A549 (cell line): ENCODE results near the gene DHFR2. TPM values are rescaled to one million over a fixed set of nuclear protein-coding genes. Genes with fewer than 3 reads are reported as not detected.

ENCODE experiments used
- ATAC-seq, 2 experiments: fragments of 200-7000 bp in 1 of 2; fragments of >200 bp in 1 of 2; cut with Nextera tagmentation in 1 of 2; cut with Tn5 transposase in 1 of 2; 3 replicates each; pipeline versions ENCODE4 v1.8.0 to v1.9.1; 2018 to 2020; ENCODE audit warnings: mild to moderate bottlenecking in 1 of 2, moderate library complexity in 1 of 2
- CTCF ChIA-PET: fragments of 300-600 bp; sonication (Branson Sonifier 250); formaldehyde crosslinking; extraction: SDS; loops from one replicate; lab custom pipeline; 2021; ENCODE audit warnings: antibody characterized with exemption, inconsistent platforms; lab: Yijun Ruan, JAX
- POLR2A ChIA-PET: fragments of 350-600 bp; formaldehyde crosslinking; extraction: SDS; loops from one replicate; lab custom pipeline; 2021; ENCODE audit warnings: antibody characterized with exemption, inconsistent platforms; lab: Yijun Ruan, JAX
- DNase-seq, 2 experiments: peaks; one replicate each; pipeline versions ENCODE4 v3.0.0 to v3.0.0-alpha.2; 2011 to 2016; ENCODE audit warnings: low read depth in 1 of 2, low spot score in 1 of 2
- FAIRE-seq: peaks from 2 replicates; lab custom pipeline; 2011; peaks lifted over from hg19 to GRCh38; lab: Jason Lieb, UNC
- H3K27ac ChIP-seq, 2 experiments: fragments of >200 bp; sonication (Bioruptor Twin); formaldehyde crosslinking; 3 replicates each; pipeline ENCODE4 v1.5.1; 2016 to 2017
- H3K4me1 ChIP-seq: fragments of >200 bp; sonication (Bioruptor Twin); formaldehyde crosslinking; 3 replicates; pipeline ENCODE4 v1.6.1; 2016
- H3K4me2 ChIP-seq: fragments of >200 bp; sonication (Bioruptor Twin); formaldehyde crosslinking; 3 replicates; pipeline ENCODE4 v1.6.1; 2016
- H3K4me3 ChIP-seq: fragments of >200 bp; sonication (Bioruptor Twin); formaldehyde crosslinking; 3 replicates; pipeline ENCODE4 v1.5.1; 2016
- H3K9me3 ChIP-seq: fragments of >200 bp; sonication (Bioruptor Twin); formaldehyde crosslinking; 3 replicates; pipeline ENCODE4 v1.6.1; 2016
- ATOH8 ChIP-seq: fragments of 250-450 bp; sonication (Bioruptor Pico); IDR thresholded peaks from 2 replicates; pipeline ENCODE4 v1.5.0; 2020; ENCODE audit warnings: low read depth, mild to moderate bottlenecking, moderate library complexity
- CBX8 ChIP-seq: fragments of 200-600 bp; sonication (generic); IDR thresholded peaks from 2 replicates; pipeline ENCODE4 v1.6.1; 2016
- CEBPB ChIP-seq, 2 experiments: fragments of >200 bp in 1 of 2; sonication (Bioruptor Twin) in 1 of 2; formaldehyde crosslinking in 1 of 2; IDR thresholded peaks; 2 replicates each; pipeline ENCODE4 v1.6.1; 2012 to 2016
- CHD2 ChIP-seq: fragments of 150-350 bp; IDR thresholded peaks from 2 replicates; pipeline ENCODE4 v1.6.1; 2014; ENCODE audit warnings: low read length; ENCODE audit not compliant: partially characterized antibody
- CTCF ChIP-seq: fragments of >200 bp; sonication (Bioruptor Twin); formaldehyde crosslinking; IDR thresholded peaks from 3 replicates; pipeline ENCODE4 v1.5.1; 2016
- EHF ChIP-seq: fragments of 250-450 bp; sonication (Bioruptor Pico); IDR thresholded peaks from 2 replicates; pipeline ENCODE4 v1.5.0; 2020; ENCODE audit warnings: mild to moderate bottlenecking
- ELK1 ChIP-seq: fragments of 150-350 bp; IDR thresholded peaks from 2 replicates; pipeline ENCODE4 v1.6.1; 2014; ENCODE audit warnings: low read depth, mild to moderate bottlenecking, low read length
- ESRRA ChIP-seq: fragments of 150-350 bp; IDR thresholded peaks from 2 replicates; pipeline ENCODE4 v1.6.1; 2014; ENCODE audit warnings: mild to moderate bottlenecking, low read length, borderline replicate concordance
- HDAC2 ChIP-seq: fragments of 200-600 bp; sonication (generic); IDR thresholded peaks from 2 replicates; pipeline ENCODE4 v1.6.1; 2016
- HES2 ChIP-seq: fragments of >200 bp; sonication (Bioruptor Twin); formaldehyde crosslinking; IDR thresholded peaks from 2 replicates; pipeline ENCODE4 v1.6.1; 2016
- HEYL ChIP-seq: fragments of 250-450 bp; sonication (Bioruptor Pico); IDR thresholded peaks from 2 replicates; pipeline ENCODE4 v1.8.0; 2021; ENCODE audit warnings: mild to moderate bottlenecking, moderate library complexity
- HOXB5 ChIP-seq: fragments of 250-450 bp; sonication (Bioruptor Pico); IDR thresholded peaks from 2 replicates; pipeline ENCODE4 v1.5.0; 2020; ENCODE audit warnings: mild to moderate bottlenecking, moderate library complexity
- MYC ChIP-seq: IDR thresholded peaks from 2 replicates; pipeline ENCODE4 v1.6.1; 2012; ENCODE audit warnings: mild to moderate bottlenecking, inconsistent platforms, low read length, improper control_type of control experiment, borderline replicate concordance
- POLR2A ChIP-seq: IDR thresholded peaks from 2 replicates; pipeline ENCODE4 v1.6.1; 2012; ENCODE audit warnings: mild to moderate bottlenecking, low read length
- RNF2 ChIP-seq: fragments of 200-600 bp; sonication (generic); IDR thresholded peaks from 2 replicates; pipeline ENCODE4 v1.6.1; 2016; ENCODE audit warnings: low read depth, mild to moderate bottlenecking, antibody characterized with exemption, moderate library complexity, borderline replicate concordance
- SMC3 ChIP-seq: fragments of >200 bp; sonication (Bioruptor Twin); formaldehyde crosslinking; IDR thresholded peaks from 3 replicates; pipeline ENCODE4 v1.6.1; 2018; ENCODE audit warnings: inconsistent platforms
- SREBF2 ChIP-seq: fragments of 450-650 bp; IDR thresholded peaks from 2 replicates; pipeline ENCODE4 v1.6.1; 2014; ENCODE audit warnings: mild to moderate bottlenecking, moderate library complexity
- TP53 ChIP-seq: fragments of 250-450 bp; sonication (Bioruptor Pico); IDR thresholded peaks from 2 replicates; pipeline ENCODE4 v1.5.0; 2021; ENCODE audit warnings: mild to moderate bottlenecking, moderate library complexity
- ZNF302 ChIP-seq: fragments of 250-450 bp; sonication (Bioruptor Pico); IDR thresholded peaks from 2 replicates; pipeline ENCODE4 v1.9.0; 2021; ENCODE audit warnings: inconsistent platforms, mild to moderate bottlenecking, moderate library complexity
- WGBS: methylation state at CpG from one replicate; pipeline ENCODE4 v1.1.6; 2017; ENCODE audit errors: missing lambda C conversion rate; 5-methylcytosine and 5-hydroxymethylcytosine counted together
- polyA plus RNA-seq, 4 experiments: library from polyadenylated mRNA; depleted of rRNA in 3 of 4; stranded (reverse); fragments of >200 nt; fragmentation: RNase III in 1 of 4; extraction: RNeasy Plus Mini Kit Qiagen cat#74134 plus additional on column Dnase treatment in 1 of 4; gene quantifications; 2 replicates in 3 of 4; 3 replicates in 1 of 4; pipeline ENCODE4 v1.2.3, GENCODE V29; 2011 to 2017
- TF ChIP-seq, protein P1 (sequence below): IDR thresholded peaks from 2 replicates; pipeline ENCODE4 v1.6.1; 2012

Gene DHFR2
- polyA plus RNA-seq, 2 of the 4 experiments (the other 2 are of a cell fraction): 6.2 to 6.3 TPM

DNA sequence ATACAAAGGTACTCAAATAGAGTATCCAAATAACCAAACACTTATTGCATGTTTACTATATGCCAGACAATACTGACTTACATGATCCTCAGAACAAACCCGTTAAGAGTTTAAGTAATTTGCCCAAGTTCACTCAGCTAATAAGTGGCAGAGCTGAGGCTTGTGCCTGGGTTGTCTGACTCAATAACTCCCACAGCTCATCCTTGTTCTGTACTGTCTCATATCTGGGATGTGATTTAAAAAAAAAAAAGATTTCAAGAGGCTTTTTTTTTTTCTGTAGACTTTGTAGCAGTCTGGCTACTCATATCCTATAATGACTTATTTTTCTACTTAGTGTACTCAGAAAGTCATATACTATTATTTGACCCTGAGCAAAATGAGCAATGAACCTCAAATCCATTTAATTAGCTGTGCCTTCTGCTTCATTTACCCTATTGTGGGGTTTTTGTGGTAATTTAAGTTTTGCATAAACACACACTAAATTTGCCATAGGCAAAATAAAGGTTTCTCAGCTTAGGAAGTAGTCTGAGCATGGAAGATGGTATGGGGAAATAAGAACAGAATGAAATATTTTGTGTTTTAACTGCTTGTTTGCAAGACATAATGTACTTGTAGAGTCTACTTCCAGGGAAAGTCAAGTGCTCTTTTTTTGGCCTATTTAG, 3.2 kb upstream of the DHFR2 start:
- ChIA-PET CTCF (interaction anchor here (4.4 kb wide), 1 partner anchor 61 kb away, joined by 28 read pairs; no protein-coding TSS in a partner anchor), POLR2A (no interaction called here)
- H3K4me3 ChIP-seq: no peak overlapping the region
- H3K9me3 ChIP-seq: no peaks in the 10 kb centered on the region
- TF ChIP-seq ELK1: no peak
- TF ChIP-seq HES2: no peak
- no peak for TF ChIP-seq CEBPB (IDR thresholded peaks at IDR 0.05)
- TF ChIP-seq HOXB5 (CRISPR knock-in tag): no peak
- no peak for TF ChIP-seq TP53
- TF ChIP-seq RNF2: no peak
- TF ChIP-seq SREBF2: no peak
- TF ChIP-seq, protein P1, sequence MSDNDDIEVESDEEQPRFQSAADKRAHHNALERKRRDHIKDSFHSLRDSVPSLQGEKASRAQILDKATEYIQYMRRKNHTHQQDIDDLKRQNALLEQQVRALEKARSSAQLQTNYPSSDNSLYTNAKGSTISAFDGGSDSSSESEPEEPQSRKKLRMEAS: no peak
- no peak for TF ChIP-seq MYC
- TF ChIP-seq HDAC2: no peak
- TF ChIP-seq ATOH8 (CRISPR knock-in tag): no peak
- TF ChIP-seq CTCF: no peak
- no peak for TF ChIP-seq ZNF302
- no peak for TF ChIP-seq EHF (CRISPR knock-in tag)
- no peak for TF ChIP-seq ESRRA
- TF ChIP-seq HEYL (CRISPR knock-in tag): no peak
- TF ChIP-seq SMC3: no peak
- no peak for TF ChIP-seq CHD2
- no peak for TF ChIP-seq POLR2A
- no peak for TF ChIP-seq CBX8
- FAIRE-seq (no peak), DNase-seq (no peak), ATAC-seq (no peak)
- H3K27ac ChIP-seq: no peak overlapping the region
- H3K4me1 ChIP-seq: peaks cover 18% of the 10 kb centered on the region; the same call in 2 of the 3 replicates
- no peak overlapping the region for H3K4me2 ChIP-seq
- WGBS: 80% methylated on average over 1 of the region's 1 CpG

DNA sequence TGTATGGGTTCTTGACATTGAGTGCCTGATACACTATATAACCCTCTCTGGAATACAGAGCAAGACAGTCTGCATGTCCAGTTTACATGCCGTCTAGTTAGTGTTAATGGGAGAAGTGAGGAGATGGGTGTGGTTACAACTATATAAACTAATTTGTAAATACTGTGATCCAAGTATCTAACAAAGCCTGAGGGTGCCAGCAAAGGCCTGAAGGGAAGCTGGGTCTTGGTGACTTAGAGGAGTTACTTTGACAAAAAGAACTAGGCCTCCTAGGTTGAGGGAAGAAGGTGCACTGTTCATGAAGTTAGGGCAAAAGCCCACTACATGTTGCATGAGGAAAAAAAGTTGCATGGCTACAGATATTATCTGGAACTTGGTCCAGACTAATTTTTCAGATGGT, 2.4 kb upstream of the DHFR2 start:
- no peak overlapping the region for H3K27ac ChIP-seq
- H3K9me3 ChIP-seq: no peaks in the 10 kb centered on the region
- peak overlapping the region; percentile 83 for H3K4me2 ChIP-seq
- POLR2A ChIA-PET: no interaction called here
- FAIRE-seq: no peak
- WGBS: 59% methylated on average over 1 of the region's 1 CpG
- no peak overlapping the region for H3K4me3 ChIP-seq
- H3K4me1 ChIP-seq: peaks cover 18% of the 10 kb centered on the region; the same call in 2 of the 3 replicates
- CTCF ChIA-PET: no interaction called here
- TF ChIP-seq CHD2: no peak
- TF ChIP-seq, all 56 proteins: peak for 0
- ATAC-seq (no peak), DNase-seq (no peak)
